SU-DHL-6 (cell line): ENCODE results near the gene TWNK.

ENCODE experiments used
- CTCF ChIP-seq: fragments of 200-600 bp; sonication (generic); IDR thresholded peaks from one replicate; pipeline ENCODE4 v1.5.1; 2017; ENCODE audit warnings: antibody characterized with exemption, mild to moderate bottlenecking, low read length, moderate library complexity; ENCODE audit not compliant: insufficient read depth, poor library complexity, severe bottlenecking
- EZH2phosphoT487 ChIP-seq: fragments of 200-600 bp; sonication (generic), shearing (Covaris generic); conservative IDR thresholded peaks from 2 replicates; pipeline ENCODE4 v1.6.1; 2018; ENCODE audit warnings: mild to moderate bottlenecking, antibody characterized with exemption, low read length, moderate library complexity, mixed read lengths

DNA sequence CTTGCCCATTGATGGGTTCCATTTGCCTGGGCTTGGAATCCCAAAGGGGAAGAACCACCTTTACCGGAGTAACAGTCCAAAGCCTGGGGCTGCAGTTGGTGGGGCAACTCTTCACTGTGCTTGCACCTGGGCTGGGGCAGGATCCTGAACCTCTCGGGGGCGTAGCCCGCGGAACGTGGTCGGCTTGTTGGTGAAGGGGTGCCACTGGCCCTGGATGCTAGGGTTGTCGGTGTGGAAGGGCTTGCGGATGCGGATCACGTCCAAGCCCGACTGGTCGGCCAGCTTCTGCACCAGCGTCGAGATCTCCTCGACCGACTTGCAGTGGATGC is 756 bp upstream of the TWNK start:
- TF ChIP-seq CTCF: no peak
- no peak for TF ChIP-seq EZH2phosphoT487
